Activated T-helper 2 cell treated with anti-CD3 and anti-CD28 coated beads, Interferon-gamma antibody, Interleukin-2, Interleukin-4, amounts not matched to agents 10 μg/mL and 5 μg/mL and 100 μg/mL, durations not matched to agents 14 hours and 24 hours and 36 hours (primary cell): Measurements from ENCODE around the gene TUBGCP2. TPM values are rescaled to one million over a fixed set of nuclear protein-coding genes. Genes with fewer than 3 reads are reported as not detected.

Source experiments
- DNase-seq: peaks from one replicate; pipeline ENCODE4 v3.0.0; 2021; ENCODE audit warnings: low spot score
- H3K27ac Mint-ChIP-seq: one replicate; pipeline ENCODE4 v1.8.0; 2021; ENCODE audit warnings: mixed read lengths
- H3K27me3 Mint-ChIP-seq: one replicate; pipeline ENCODE4 v1.8.0; 2021; ENCODE audit warnings: low read depth, mixed read lengths
- H3K36me3 Mint-ChIP-seq: one replicate; pipeline ENCODE4 v1.8.0; 2021; ENCODE audit warnings: low read depth, mixed read lengths
- H3K4me1 Mint-ChIP-seq: one replicate; pipeline ENCODE4 v1.8.0; 2021; ENCODE audit warnings: low read depth, mixed read lengths
- H3K4me3 Mint-ChIP-seq: one replicate; pipeline ENCODE4 v1.8.0; 2021; ENCODE audit warnings: low read depth, mild to moderate bottlenecking, moderate library complexity, mixed read lengths
- H3K9me3 Mint-ChIP-seq: one replicate; pipeline ENCODE4 v1.8.0; 2021; ENCODE audit warnings: mixed read lengths
- intact Hi-C: fragments of 100-400 bp; cut with micrococcal nuclease; formaldehyde crosslinking; loops from one replicate; pipeline ENCODE4 v1.15.1; 2023
- total RNA-seq: library from RNA; stranded (reverse); gene quantifications from 2 replicates; pipeline ENCODE4 v1.2.3, GENCODE V29; 2022

The TUBGCP2 gene
- total RNA-seq, 1 donor from 2014 or later = 60.4 TPM

GRCh38 chr10:133231946-133232574 lies 76.6 kb downstream of the TUBGCP2 start:
- Mint-ChIP-seq H3K9me3 (no peaks in the 10 kb centered on the region), H3K27ac (no peak overlapping the region), H3K36me3 (no peaks in the 10 kb centered on the region), H3K27me3 (peaks cover 54% of the 10 kb centered on the region), H3K4me1 (peaks cover 3% of the 10 kb centered on the region), H3K4me3 (no peak overlapping the region)
- intact Hi-C loops = loop anchor here (10.0 kb wide), 2 partner anchors 303 to 447 kb away; partner anchors contain the start of gene NKX6-2
- no peak for DNase-seq

GRCh38 chr10:133231244-133231945 lies 77.3 kb downstream of the TUBGCP2 start:
- intact Hi-C loops = loop anchor here (10.0 kb wide), 2 partner anchors 303 to 447 kb away; partner anchors contain the start of gene NKX6-2
- Mint-ChIP-seq H3K27ac (no peak overlapping the region), H3K27me3 (peaks cover 56% of the 10 kb centered on the region)

GRCh38 chr10:133230387-133231195 lies 78.1 kb downstream of the TUBGCP2 start:
- peaks cover 17% of the 10 kb centered on the region for H3K4me1 Mint-ChIP-seq
- H3K4me3 Mint-ChIP-seq = no peak overlapping the region
- DNase-seq = no peak
- no peaks in the 10 kb centered on the region for H3K9me3 Mint-ChIP-seq
- peaks cover 52% of the 10 kb centered on the region for H3K27me3 Mint-ChIP-seq
- intact Hi-C loops = loop anchor here (10.0 kb wide), 2 partner anchors 304 to 446 kb away; partner anchors contain the start of gene NKX6-2
- no peak overlapping the region for H3K27ac Mint-ChIP-seq
- H3K36me3 Mint-ChIP-seq = no peaks in the 10 kb centered on the region

More at GRCh38 chr10:133231244-133231945, 77.3 kb downstream of the TUBGCP2 start:
- Mint-ChIP-seq H3K9me3 (no peaks in the 10 kb centered on the region), H3K4me3 (no peak overlapping the region), H3K4me1 (peaks cover 9% of the 10 kb centered on the region), H3K36me3 (no peaks in the 10 kb centered on the region)
- no peak for DNase-seq

- H3K27me3 Mint-ChIP-seq = peaks cover 50% of the 10 kb centered on the region
- no peak within 1 kb of the TSS for H3K27ac Mint-ChIP-seq
- no peak for DNase-seq
- H3K4me3 Mint-ChIP-seq = no peak within 1 kb of the TSS
- peaks cover 20% of the 10 kb centered on the region for H3K4me1 Mint-ChIP-seq
- no peaks in the 10 kb centered on the region for H3K9me3 Mint-ChIP-seq
- H3K36me3 Mint-ChIP-seq = no peaks in the 10 kb centered on the region
- intact Hi-C loops = loop anchor here (10.0 kb wide), 2 partner anchors 305 to 445 kb away; partner anchors contain the start of gene NKX6-2
Observed at GRCh38 chr10:133230044-133230361, 78.7 kb downstream of the TUBGCP2 start, which contains the start of gene UTF1. TSS of gene UTF1 (plus strand) at chr10:133230217. CDS start at chr10:133230289, 72 bp downstream.

- Mint-ChIP-seq H3K4me1 (peaks cover 19% of the 10 kb centered on the region), H3K27ac (no peak overlapping the region), H3K36me3 (no peaks in the 10 kb centered on the region), H3K4me3 (no peak overlapping the region), H3K27me3 (peaks cover 47% of the 10 kb centered on the region), H3K9me3 (no peaks in the 10 kb centered on the region)
- no peak for DNase-seq
- intact Hi-C loops = loop anchor here (5.0 to 10.0 kb wide), 4 partner anchors 67 to 445 kb away; partner anchors contain the start of genes KNDC1 and NKX6-2
Observed at GRCh38 chr10:133229265-133230043, 79.2 kb downstream of the TUBGCP2 start.

Other genes starting within 250 kb of the TUBGCP2 start
- not detected in 2 replicates for gene ADGRA1, start 220.9 kb downstream of the TUBGCP2 start, total RNA-seq
- gene KNDC1, start 148.7 kb downstream of the TUBGCP2 start, total RNA-seq = 0.39 and 0.51 TPM in 2 replicates
- gene UTF1, start 78.7 kb downstream of the TUBGCP2 start, total RNA-seq = 0.16 and 0.28 TPM in 2 replicates
- 0.07 TPM in 1 of 2 replicates, not detected in the other for gene VENTX, start 71.0 kb downstream of the TUBGCP2 start, total RNA-seq
- 214 and 220 TPM in 2 replicates for gene ADAM8, start 32.0 kb downstream of the TUBGCP2 start, total RNA-seq
- gene ZNF511, start within 50 bp of the TUBGCP2 start, total RNA-seq = 88.4 and 89.7 TPM in 2 replicates
- gene CALY, start 28.0 kb upstream of the TUBGCP2 start, total RNA-seq = not detected in 2 replicates
- not detected in 2 replicates for gene PRAP1, start 38.5 kb upstream of the TUBGCP2 start, total RNA-seq
- 44.0 and 45.7 TPM in 2 replicates for gene FUOM, start 49.1 kb upstream of the TUBGCP2 start, total RNA-seq
- 74.2 and 74.8 TPM in 2 replicates for gene ECHS1, start 64.5 kb upstream of the TUBGCP2 start, total RNA-seq
- gene PAOX, start 70.4 kb upstream of the TUBGCP2 start, total RNA-seq = 11.9 and 13.2 TPM in 2 replicates
- gene MTG1, start 85.3 kb upstream of the TUBGCP2 start, total RNA-seq = 67.6 and 69.0 TPM in 2 replicates
- not detected in 2 replicates for gene SPRN, start 115.8 kb upstream of the TUBGCP2 start, total RNA-seq
- gene SCART1, start 145.1 kb upstream of the TUBGCP2 start, total RNA-seq = 1.3 and 1.4 TPM in 2 replicates
- 0.16 TPM in 1 of 2 replicates, not detected in the other for gene CYP2E1, start 218.5 kb upstream of the TUBGCP2 start, total RNA-seq